ENCODE measurements around the gene TEX9.
"Not testable (repeated sequence)": the region's sequence is repeated elsewhere in the genome, so short reads cannot be mapped to it uniquely, and the experiment has no call there.

TEX9 gene

GRCh38 chr15:56390739-56391267 is 25.6 kb downstream of the TEX9 start:
- TF ChIP-seq GATA1 (IDR thresholded peaks at IDR 0.05; ENCODE audit: low read depth, low read length), result no peak
- TF ChIP-seq POLR2A (IDR thresholded peaks at IDR 0.05; ENCODE audit: low read length), result no peak
- DNase-seq, result no peak

GRCh38 chr15:56393277-56393676 is 28.1 kb downstream of the TEX9 start:
- no peak for TF ChIP-seq POLR2A (IDR thresholded peaks at IDR 0.05; ENCODE audit: low read length)
- TF ChIP-seq GATA1 (IDR thresholded peaks at IDR 0.05; ENCODE audit: low read depth, low read length), result no peak
- DNase-seq, result no peak

- TF ChIP-seq GATA1 (IDR thresholded peaks at IDR 0.05; ENCODE audit: low read depth, low read length) (no peak), POLR2A (IDR thresholded peaks at IDR 0.05; ENCODE audit: low read length) (no peak)
- no peak for DNase-seq
These were observed 29.7 kb downstream of the TEX9 start for GRCh38 chr15:56394909-56395308.

GRCh38 chr15:56397325-56397724 is 32.1 kb downstream of the TEX9 start:
- not testable (repeated sequence) for DNase-seq

- DNase-seq, result not testable (repeated sequence)
These were observed 34.0 kb downstream of the TEX9 start for GRCh38 chr15:56399209-56399608.

GRCh38 chr15:56410721-56411120 is 45.5 kb downstream of the TEX9 start:
- no peak for DNase-seq
- TF ChIP-seq GATA1 (IDR thresholded peaks at IDR 0.05; ENCODE audit: low read depth, low read length) (no peak), POLR2A (IDR thresholded peaks at IDR 0.05; ENCODE audit: low read length) (no peak)

- TF ChIP-seq POLR2A (IDR thresholded peaks at IDR 0.05; ENCODE audit: low read length), result no peak
- no peak for TF ChIP-seq GATA1 (IDR thresholded peaks at IDR 0.05; ENCODE audit: low read depth, low read length)
- DNase-seq, result no peak
These were observed 46.0 kb downstream of the TEX9 start for GRCh38 chr15:56411122-56411749.

- not testable (repeated sequence) for DNase-seq
These were observed 48.0 kb downstream of the TEX9 start for GRCh38 chr15:56413114-56413733.

- no peak for DNase-seq
- TF ChIP-seq GATA1 (IDR thresholded peaks at IDR 0.05; ENCODE audit: low read depth, low read length) (no peak), POLR2A (IDR thresholded peaks at IDR 0.05; ENCODE audit: low read length) (no peak)
These were observed 60.0 kb downstream of the TEX9 start for GRCh38 chr15:56425276-56425675.

GRCh38 chr15:56425976-56426375 is 60.8 kb downstream of the TEX9 start:
- DNase-seq, result no peak

GRCh38 chr15:56428821-56429458 is 63.7 kb downstream of the TEX9 start:
- TF ChIP-seq GATA1 (IDR thresholded peaks at IDR 0.05; ENCODE audit: low read depth, low read length), result no peak
- no peak for TF ChIP-seq POLR2A (IDR thresholded peaks at IDR 0.05; ENCODE audit: low read length)
- DNase-seq, result peak; percentile 48 to 63

More at GRCh38 chr15:56425976-56426375, 60.8 kb downstream of the TEX9 start:
- TF ChIP-seq GATA1 (IDR thresholded peaks at IDR 0.05; ENCODE audit: low read depth, low read length) (no peak), POLR2A (IDR thresholded peaks at IDR 0.05; ENCODE audit: low read length) (no peak)

- no peak for TF ChIP-seq GATA1 (IDR thresholded peaks at IDR 0.05; ENCODE audit: low read depth, low read length)
- TF ChIP-seq POLR2A (IDR thresholded peaks at IDR 0.05; ENCODE audit: low read length), result no peak
These were observed 67.1 kb downstream of the TEX9 start for GRCh38 chr15:56432304-56432703.

GRCh38 chr15:56440214-56440770 is 75.1 kb downstream of the TEX9 start:
- DNase-seq, result no peak
- TF ChIP-seq POLR2A (IDR thresholded peaks at IDR 0.05; ENCODE audit: low read length) (no peak), GATA1 (IDR thresholded peaks at IDR 0.05; ENCODE audit: low read depth, low read length) (no peak)

More at GRCh38 chr15:56432304-56432703, 67.1 kb downstream of the TEX9 start:
- no peak for DNase-seq

- TF ChIP-seq POLR2A (IDR thresholded peaks at IDR 0.05; ENCODE audit: low read length) (no peak), GATA1 (IDR thresholded peaks at IDR 0.05; ENCODE audit: low read depth, low read length) (no peak)
- no peak for DNase-seq
These were observed 77.1 kb downstream of the TEX9 start for GRCh38 chr15:56442354-56442753.

- DNase-seq, result no peak
- TF ChIP-seq POLR2A (IDR thresholded peaks at IDR 0.05; ENCODE audit: low read length) (no peak), GATA1 (IDR thresholded peaks at IDR 0.05; ENCODE audit: low read depth, low read length) (no peak)
These were observed 80.5 kb downstream of the TEX9 start for GRCh38 chr15:56445746-56446145.

Measured in erythroblast (primary cell).